NCI-H1417 (cell line): ENCODE results near the gene WDR41.
"Not testable (repeated sequence)": the region's sequence is repeated elsewhere in the genome, so short reads cannot be mapped to it uniquely, and the experiment has no call there.

Source experiments
- DNase-seq, 3 experiments: peaks; one replicate each; lab custom pipeline; 2025; lab: John Stamatoyannopoulos, UW

WDR41 gene

GRCh38 chr5:77491783-77492652 is at the start of gene WDR41:
WDR41 (minus strand) TSS chr5:77492316; CDS start chr5:77492220, 96 bp downstream.
- peak; percentile 89 to 95 (median 93) for DNase-seq

- no peak for DNase-seq
Measured at GRCh38 chr5:77531297-77531696, 39.2 kb upstream of the WDR41 start.

- peak in 2 of 3 experiments; percentile 23 to 53 for DNase-seq
Measured at GRCh38 chr5:77518304-77518703, 26.2 kb upstream of the WDR41 start.

- no peak for DNase-seq
Measured at GRCh38 chr5:77514457-77514856, 22.3 kb upstream of the WDR41 start.

GRCh38 chr5:77513321-77513720 is 21.2 kb upstream of the WDR41 start:
- no peak for DNase-seq

- DNase-seq = not testable (repeated sequence)
Measured at GRCh38 chr5:77501132-77501531, 9.0 kb upstream of the WDR41 start.

GRCh38 chr5:77499973-77500372 is 7.9 kb upstream of the WDR41 start:
- no peak for DNase-seq

GRCh38 chr5:77499441-77499840 is 7.3 kb upstream of the WDR41 start:
- DNase-seq = no peak

- DNase-seq = no peak
Measured at GRCh38 chr5:77498952-77499351, 6.8 kb upstream of the WDR41 start.

- no peak for DNase-seq
Measured at GRCh38 chr5:77494935-77495334, 2.8 kb upstream of the WDR41 start.

GRCh38 chr5:77492653-77493000 is 511 bp upstream of the WDR41 start:
- no peak for DNase-seq

GRCh38 chr5:77490741-77491344 is 1.3 kb downstream of the WDR41 start:
- DNase-seq = not testable (repeated sequence)

GRCh38 chr5:77486344-77486962 is 5.7 kb downstream of the WDR41 start:
- peak in 2 of 3 experiments; percentile 0 to 41 for DNase-seq

GRCh38 chr5:77483682-77484081 is 8.4 kb downstream of the WDR41 start:
- no peak for DNase-seq

GRCh38 chr5:77475041-77475440 is 17.1 kb downstream of the WDR41 start:
- not testable (repeated sequence) for DNase-seq

- DNase-seq = not testable (repeated sequence)
Measured at GRCh38 chr5:77468875-77469274, 23.2 kb downstream of the WDR41 start.

- DNase-seq = no peak
Measured at GRCh38 chr5:77463905-77464304, 28.2 kb downstream of the WDR41 start.

GRCh38 chr5:77461287-77461686 is 30.8 kb downstream of the WDR41 start:
- no peak for DNase-seq

- DNase-seq = no peak
Measured at GRCh38 chr5:77454123-77454522, 38.0 kb downstream of the WDR41 start.

GRCh38 chr5:77452351-77452750 is 39.8 kb downstream of the WDR41 start:
- peak in 1 of 3 experiments; percentile 48 for DNase-seq

- no peak for DNase-seq
Measured at GRCh38 chr5:77449981-77450380, 42.1 kb downstream of the WDR41 start.

GRCh38 chr5:77449277-77449676 is 42.8 kb downstream of the WDR41 start:
- DNase-seq = no peak

- DNase-seq = no peak
Measured at GRCh38 chr5:77448831-77449230, 43.3 kb downstream of the WDR41 start.
